GM21515 (cell line): ENCODE data around the gene FOXO3.

Experiments
- ATAC-seq: cut with Tn5 transposase; IDR thresholded peaks from one replicate; pipeline ENCODE4 v1.9.1; 2021; ENCODE audit not compliant: unreplicated experiment

Gene FOXO3

GRCh38 chr6:108594151-108594550 lies 33.4 kb downstream of the FOXO3 start:
- no peak for ATAC-seq

DNA sequence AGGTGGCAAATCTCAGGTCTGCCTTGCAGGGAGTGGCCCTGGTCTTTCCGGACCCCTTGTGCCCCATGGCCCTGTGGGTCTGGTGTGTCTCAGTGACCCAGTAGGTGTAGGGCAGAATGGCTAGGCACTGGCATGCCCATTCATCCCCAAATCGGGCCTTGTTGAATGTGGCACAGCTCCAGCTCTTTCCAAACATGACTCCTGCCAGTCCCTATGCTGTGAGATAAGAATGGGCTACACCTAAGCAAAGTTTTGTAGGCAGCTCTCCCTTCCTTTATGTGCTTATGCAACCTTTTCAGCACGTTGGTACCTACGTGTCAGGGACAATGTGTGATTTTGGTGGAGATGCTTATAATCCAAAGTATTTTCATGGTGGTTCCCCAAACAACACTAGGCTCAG lies 33.9 kb downstream of the FOXO3 start:
- no peak for ATAC-seq

DNA sequence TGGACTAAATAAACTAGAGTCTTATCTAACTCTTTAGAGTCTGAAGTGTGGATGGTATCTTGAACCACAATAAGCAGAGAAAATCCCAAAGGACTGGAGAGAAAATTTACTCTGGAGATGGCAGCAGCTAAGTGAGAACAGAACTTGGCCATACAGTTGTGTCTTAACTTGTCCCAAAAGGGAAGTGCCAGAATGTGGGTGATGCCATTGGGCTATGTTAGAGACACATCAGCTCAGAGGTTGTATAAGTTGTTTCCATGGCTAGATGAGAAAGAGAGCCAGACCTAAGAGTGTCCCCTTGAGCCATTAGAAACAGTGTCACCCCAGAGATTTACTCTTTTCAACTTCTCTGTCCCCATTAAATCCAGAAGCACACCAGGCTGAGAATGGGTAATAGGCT lies 36.2 kb downstream of the FOXO3 start:
- ATAC-seq, result no peak

- peak; percentile 38 for ATAC-seq
These were observed 37.0 kb downstream of the FOXO3 start for GRCh38 chr6:108597572-108598304.

DNA sequence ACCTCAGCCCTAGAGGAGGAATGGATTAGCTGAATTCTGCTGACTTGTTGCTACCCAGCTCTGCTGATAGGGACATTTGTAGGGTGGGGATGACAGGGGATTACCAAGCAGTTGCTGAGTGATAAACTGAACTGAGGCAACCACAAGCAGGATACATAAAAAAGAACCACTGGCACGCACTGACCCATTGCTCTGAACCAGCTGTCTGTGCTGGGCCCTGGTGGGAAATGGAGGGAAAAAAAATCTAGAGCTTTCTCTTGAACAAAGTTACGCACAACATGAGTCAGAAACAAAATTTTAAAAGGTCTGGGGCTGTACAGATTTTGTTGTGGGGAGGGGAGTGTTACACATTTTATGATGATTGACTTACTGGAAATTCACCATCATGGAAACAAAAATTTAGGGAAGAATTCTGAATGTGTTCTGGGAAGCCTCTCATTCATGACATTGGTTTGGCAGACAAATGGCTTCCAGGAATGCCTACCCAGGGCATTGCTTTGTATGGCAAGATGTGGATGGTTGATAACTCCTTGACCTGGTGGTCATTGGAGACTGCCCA lies 37.7 kb downstream of the FOXO3 start:
- peak; percentile 79 for ATAC-seq

GRCh38 chr6:108604156-108604555 lies 43.4 kb downstream of the FOXO3 start:
- no peak for ATAC-seq

DNA sequence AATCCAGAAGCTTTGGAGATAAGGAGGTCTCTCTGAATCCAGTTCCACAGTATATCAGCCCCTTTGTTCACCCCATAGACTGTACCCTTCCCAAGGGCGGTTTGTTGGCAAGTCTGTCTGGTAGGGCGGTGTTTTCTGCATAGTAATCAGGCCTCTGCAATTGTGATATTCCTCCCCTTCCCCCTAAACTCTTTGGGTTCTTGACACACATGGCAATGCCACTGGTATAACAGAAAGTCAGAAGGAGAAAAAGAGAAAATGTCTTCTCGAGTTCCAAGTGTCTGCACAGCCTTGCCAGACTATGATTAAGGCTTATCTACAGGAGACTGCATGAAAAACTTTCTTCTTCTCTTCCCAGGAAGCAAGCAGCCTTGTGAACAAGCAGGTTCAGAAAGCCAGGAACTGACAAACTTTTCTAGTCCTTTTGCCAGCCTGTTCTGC lies 45.6 kb downstream of the FOXO3 start:
- no peak for ATAC-seq

- ATAC-seq, result no peak
These were observed 47.9 kb downstream of the FOXO3 start for GRCh38 chr6:108608453-108609275.

DNA sequence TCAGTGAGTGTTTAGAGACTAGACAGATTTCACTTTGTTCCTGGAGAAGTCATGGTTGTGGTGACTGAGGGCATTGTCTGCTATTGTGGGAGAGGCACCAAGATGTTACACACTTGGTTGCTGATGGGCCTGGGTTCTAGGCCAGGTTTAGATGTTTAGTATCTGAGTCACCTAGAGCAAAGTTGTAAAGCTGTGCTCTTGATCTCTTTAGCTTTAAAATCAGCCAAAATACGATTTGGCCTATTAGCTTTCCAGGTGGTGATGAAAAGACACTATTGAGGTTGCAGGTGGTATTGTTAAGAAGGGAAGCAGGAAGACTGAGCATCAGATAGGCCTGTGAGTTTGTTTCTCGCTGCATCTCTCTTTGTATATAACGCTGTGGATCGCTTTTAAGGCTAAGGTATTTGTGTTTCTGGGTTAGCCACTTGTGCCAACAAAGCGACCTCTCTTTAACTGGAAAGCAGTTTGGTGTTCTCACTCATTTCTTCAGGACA lies 48.6 kb downstream of the FOXO3 start:
- ATAC-seq, result no peak

DNA sequence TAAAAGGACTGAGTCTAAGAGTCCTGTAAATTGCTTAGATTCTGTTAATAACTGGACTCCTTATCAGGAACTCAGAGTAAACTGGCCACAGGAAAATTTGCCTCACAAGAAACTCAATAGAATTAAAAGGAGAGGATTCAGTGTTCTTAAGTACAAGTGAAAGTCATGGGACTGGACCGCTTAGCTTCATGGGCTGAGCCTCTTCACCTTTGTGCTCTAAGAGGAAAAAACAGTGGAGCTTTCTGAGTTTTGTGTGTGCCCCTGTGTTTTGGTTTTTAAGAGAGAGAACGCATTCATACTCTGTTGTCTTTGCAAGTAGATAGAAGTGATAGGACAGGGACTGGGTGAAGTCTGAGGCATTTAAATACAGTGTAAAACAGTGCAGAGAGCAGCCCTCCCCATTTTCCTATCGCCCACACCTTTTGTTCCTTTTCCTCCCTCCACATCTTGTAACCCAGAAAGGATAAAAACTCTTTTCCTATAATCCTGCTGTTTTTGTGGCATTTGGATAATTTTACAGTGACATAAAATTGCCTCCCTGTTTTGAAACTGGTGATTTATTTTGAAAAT lies 49.6 kb downstream of the FOXO3 start:
- no peak for ATAC-seq

DNA sequence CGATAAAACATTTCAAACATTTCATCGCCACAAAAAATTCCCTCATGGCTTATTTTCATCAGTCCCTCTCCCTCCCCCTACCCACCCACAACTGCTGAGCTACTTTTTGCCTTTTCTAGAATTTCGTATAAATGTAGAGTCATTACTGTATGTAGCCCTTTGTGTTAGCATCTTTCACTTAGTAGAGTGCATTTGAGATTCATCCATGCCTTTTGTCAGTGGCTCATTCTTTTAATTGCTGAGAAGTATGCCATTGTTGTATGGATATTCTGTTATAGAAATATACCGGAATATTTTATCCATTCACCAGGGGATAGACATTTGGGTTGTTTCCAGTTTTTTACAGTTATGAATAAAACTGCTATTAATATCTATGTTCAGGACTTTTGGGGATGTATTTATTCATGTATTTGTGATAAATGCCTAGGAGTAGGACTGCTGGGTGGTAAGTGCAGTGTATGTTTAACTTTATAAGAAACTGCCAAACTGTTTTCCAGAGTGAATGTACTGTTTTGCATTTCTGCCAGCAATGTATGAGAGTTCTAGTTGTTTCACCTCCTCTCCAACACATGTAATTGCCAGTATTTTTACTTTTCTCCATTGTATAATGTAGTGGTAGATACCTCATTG lies 50.4 kb downstream of the FOXO3 start:
- no peak for ATAC-seq

GRCh38 chr6:108612852-108613251 lies 52.1 kb downstream of the FOXO3 start:
- no peak for ATAC-seq

GRCh38 chr6:108616544-108616943 lies 55.8 kb downstream of the FOXO3 start:
- ATAC-seq, result no peak

DNA sequence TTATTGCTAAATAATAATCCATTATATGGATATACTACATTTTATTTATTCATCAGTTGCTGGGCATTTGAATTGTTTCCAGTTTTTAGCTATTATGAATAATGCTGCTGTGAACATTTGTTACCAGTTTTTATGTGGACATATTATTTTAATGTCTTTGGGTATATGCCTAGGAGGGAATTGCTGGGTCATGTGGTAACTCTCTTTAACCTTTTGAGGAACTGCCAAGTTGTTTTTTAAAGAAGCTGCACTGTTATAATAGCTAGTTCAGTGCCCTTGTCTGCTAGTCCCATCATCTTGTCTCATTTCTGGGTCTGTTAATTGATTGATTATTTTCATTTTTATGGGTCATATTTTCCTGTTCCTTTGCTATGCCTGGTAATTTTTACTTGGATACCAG lies 56.3 kb downstream of the FOXO3 start:
- ATAC-seq, result no peak

- ATAC-seq, result no peak
These were observed 58.0 kb downstream of the FOXO3 start for GRCh38 chr6:108618623-108619152.

DNA sequence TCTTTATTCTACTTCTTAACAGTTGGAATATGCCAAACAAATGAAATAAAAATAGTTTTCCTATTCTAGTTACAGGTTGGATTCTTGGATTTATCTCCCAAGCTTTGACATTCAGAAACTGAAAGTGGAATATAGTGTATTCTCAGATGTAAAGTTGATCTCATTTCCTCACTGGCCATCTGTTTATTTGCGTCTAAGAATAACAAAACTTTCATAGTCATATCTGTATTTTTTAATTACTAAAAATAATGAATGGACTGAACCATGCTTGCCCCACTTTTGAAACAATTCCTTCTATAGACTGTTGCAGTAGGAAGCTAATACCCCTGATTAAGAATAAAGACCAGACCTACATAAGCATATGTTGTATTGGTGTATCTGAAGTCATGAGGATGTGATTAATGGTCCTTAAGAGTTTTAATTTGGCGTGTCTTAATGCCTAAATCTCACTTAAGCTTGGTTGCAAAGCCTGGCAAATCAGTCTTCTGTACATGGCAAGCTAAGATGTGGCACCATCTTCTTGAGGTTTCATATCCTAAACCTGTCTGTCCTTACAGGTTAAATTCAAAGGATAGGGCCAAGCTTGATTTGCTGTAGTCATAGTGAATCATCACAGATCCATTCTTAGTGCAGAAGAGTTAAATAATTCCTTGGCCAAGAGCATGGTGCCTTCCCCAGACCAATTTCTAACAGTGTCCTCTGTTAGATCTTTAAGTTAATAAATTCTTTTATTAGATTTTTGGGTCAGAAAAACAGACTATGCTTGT lies 58.9 kb downstream of the FOXO3 start:
- ATAC-seq, result no peak

DNA sequence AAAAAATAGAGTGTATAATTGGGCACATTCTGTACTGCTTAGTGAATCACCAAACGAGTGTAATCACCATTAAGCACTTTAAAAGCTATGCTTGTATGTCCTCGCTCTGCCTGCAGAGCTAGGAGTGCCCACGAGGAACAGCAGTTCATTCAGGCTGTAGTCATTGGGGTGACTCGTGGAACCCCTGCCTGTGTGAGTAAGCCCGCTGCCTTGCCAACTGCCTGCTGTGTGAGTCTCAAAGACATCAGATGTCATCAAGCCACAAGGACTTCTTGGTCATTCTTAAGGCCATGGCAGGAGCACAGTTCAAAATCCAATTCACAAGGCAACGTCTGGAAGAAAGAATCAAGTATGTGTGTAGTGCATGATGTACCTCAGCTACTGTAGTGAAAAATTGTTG lies 60.4 kb downstream of the FOXO3 start:
- ATAC-seq, result no peak

DNA sequence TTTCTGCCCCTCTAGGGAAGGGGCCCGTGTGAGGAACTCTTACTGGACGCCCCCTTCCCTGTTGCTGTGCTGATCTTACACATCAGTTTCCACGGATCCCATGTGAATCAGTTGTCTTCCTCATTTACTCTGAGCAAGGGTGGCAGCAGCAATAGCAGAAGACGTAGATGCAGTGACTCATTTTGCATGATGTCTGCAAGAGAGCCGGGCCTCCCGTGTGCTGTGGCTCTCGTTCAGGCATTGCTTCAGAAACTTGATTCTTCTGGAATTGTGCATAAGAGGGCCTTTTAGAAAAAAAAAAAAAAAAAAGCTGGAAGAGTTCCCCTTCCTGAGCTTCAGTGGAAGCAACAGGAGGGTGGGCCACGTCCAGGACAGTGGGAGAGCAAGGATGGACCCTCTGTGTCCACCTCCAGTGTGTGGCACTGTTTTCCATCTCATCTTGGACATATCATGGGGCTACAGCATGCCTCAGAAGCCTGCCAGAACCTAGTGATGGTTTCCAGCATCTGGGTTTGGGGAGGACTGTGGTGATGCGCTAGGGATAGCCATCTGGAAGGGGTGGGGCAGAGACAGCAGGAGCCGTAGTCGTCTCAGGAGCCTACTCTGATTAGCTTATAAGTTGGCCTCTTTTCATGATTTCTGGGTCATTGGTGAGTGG lies 62.1 kb downstream of the FOXO3 start:
- no peak for ATAC-seq

- ATAC-seq, result no peak
These were observed 63.3 kb downstream of the FOXO3 start for GRCh38 chr6:108623995-108624394.

GRCh38 chr6:108625581-108625980 lies 64.9 kb downstream of the FOXO3 start:
- ATAC-seq, result no peak
